Smooth muscle cell (in vitro differentiated cells): ENCODE data around the gene RABGEF1. TPM values are rescaled to one million over a fixed set of nuclear protein-coding genes. Genes with fewer than 3 reads are reported as not detected.

Source experiments
- DNase-seq: peaks from one replicate; lab custom pipeline; 2025; ENCODE audit not compliant: unreplicated experiment; lab: John Stamatoyannopoulos, UW
- H2AFZ ChIP-seq: fragments of 200-600 bp; sonication (generic); 2 replicates; pipeline ENCODE4 v1.6.0; 2016; ENCODE audit warnings: antibody characterized with exemption, low read depth, mild to moderate bottlenecking
- H3F3A ChIP-seq: fragments of 200-600 bp; sonication (generic); 2 replicates; pipeline ENCODE4 v1.6.0; 2017; ENCODE audit warnings: antibody characterized with exemption, low read depth
- H3K27ac ChIP-seq: fragments of 200-600 bp; sonication (generic); 2 replicates; pipeline ENCODE4 v1.5.1; 2016; ENCODE audit warnings: low read depth, mild to moderate bottlenecking
- H3K27me3 ChIP-seq: fragments of 200-600 bp; sonication (generic); 2 replicates; pipeline ENCODE4 v1.6.1; 2016; ENCODE audit warnings: low read depth, mild to moderate bottlenecking
- H3K36me3 ChIP-seq: fragments of 200-600 bp; sonication (generic); 2 replicates; pipeline ENCODE4 v1.5.1; 2016; ENCODE audit warnings: low read depth
- H3K4me1 ChIP-seq: fragments of 200-600 bp; sonication (generic); 2 replicates; pipeline ENCODE4 v1.5.1; 2016; ENCODE audit warnings: low read depth
- H3K4me2 ChIP-seq: fragments of 200-600 bp; sonication (generic); 2 replicates; pipeline ENCODE4 v1.6.0; 2016; ENCODE audit warnings: mild to moderate bottlenecking
- H3K4me3 ChIP-seq: fragments of 200-600 bp; sonication (generic); 2 replicates; pipeline ENCODE4 v1.5.1; 2016; ENCODE audit warnings: mild to moderate bottlenecking
- H3K79me2 ChIP-seq: fragments of 200-600 bp; sonication (generic); 2 replicates; pipeline ENCODE4 v1.6.0; 2016; ENCODE audit warnings: low read depth, mild to moderate bottlenecking
- H3K9ac ChIP-seq: fragments of 200-600 bp; sonication (generic); 2 replicates; pipeline ENCODE4 v1.6.0; 2016; ENCODE audit warnings: low read depth
- H3K9me3 ChIP-seq: fragments of 200-600 bp; sonication (generic); replicated peaks from 2 replicates; pipeline ENCODE4 v1.5.1; 2016; ENCODE audit warnings: low read depth
- H4K20me1 ChIP-seq: fragments of 200-600 bp; sonication (generic); 2 replicates; pipeline ENCODE4 v1.6.0; 2016; ENCODE audit warnings: low read depth
- WGBS: methylation state at CpG from one replicate; pipeline ENCODE4 v1.1.7; 2016; ENCODE audit warnings: low lambda C conversion rate; 5-methylcytosine and 5-hydroxymethylcytosine counted together
- polyA plus RNA-seq: library from polyadenylated mRNA; unstranded; fragments of >200 nt; fragmentation: Nextera tagmentation; extraction: Ambion mirVana; gene quantifications from 2 replicates; pipeline ENCODE4 v1.2.1, GENCODE V29; 2016
- total RNA-seq: library from RNA; depleted of rRNA; stranded (reverse); fragments of >200 nt; gene quantifications from 2 replicates; pipeline ENCODE4 v1.2.3, GENCODE V29; 2014
- TF ChIP-seq, protein P1 (sequence below): fragments of 200-600 bp; sonication (generic); IDR thresholded peaks from 2 replicates; pipeline ENCODE4 v1.5.1; 2017; ENCODE audit warnings: borderline replicate concordance, mild to moderate bottlenecking, antibody characterized with exemption; ENCODE audit not compliant: insufficient read depth, poor library complexity, severe bottlenecking

The RABGEF1 gene
- total and polyA plus RNA-seq, 2 experiments from 2014 or later, result 18.8 to 34.9 TPM

- H4K20me1 ChIP-seq, result peaks cover 27% of the 10 kb centered on the region
- H3F3A ChIP-seq, result no peaks in the 10 kb centered on the region
- no peak overlapping the region for H3K9ac ChIP-seq
- H3K27ac ChIP-seq, result no peak overlapping the region
- H3K36me3 ChIP-seq, result peaks cover 8% of the 10 kb centered on the region
- no peak overlapping the region for H2AFZ ChIP-seq
- no peak overlapping the region for H3K4me3 ChIP-seq
- H3K27me3 ChIP-seq, result no peaks in the 10 kb centered on the region
- TF ChIP-seq, protein P1, sequence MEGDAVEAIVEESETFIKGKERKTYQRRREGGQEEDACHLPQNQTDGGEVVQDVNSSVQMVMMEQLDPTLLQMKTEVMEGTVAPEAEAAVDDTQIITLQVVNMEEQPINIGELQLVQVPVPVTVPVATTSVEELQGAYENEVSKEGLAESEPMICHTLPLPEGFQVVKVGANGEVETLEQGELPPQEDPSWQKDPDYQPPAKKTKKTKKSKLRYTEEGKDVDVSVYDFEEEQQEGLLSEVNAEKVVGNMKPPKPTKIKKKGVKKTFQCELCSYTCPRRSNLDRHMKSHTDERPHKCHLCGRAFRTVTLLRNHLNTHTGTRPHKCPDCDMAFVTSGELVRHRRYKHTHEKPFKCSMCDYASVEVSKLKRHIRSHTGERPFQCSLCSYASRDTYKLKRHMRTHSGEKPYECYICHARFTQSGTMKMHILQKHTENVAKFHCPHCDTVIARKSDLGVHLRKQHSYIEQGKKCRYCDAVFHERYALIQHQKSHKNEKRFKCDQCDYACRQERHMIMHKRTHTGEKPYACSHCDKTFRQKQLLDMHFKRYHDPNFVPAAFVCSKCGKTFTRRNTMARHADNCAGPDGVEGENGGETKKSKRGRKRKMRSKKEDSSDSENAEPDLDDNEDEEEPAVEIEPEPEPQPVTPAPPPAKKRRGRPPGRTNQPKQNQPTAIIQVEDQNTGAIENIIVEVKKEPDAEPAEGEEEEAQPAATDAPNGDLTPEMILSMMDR, result no peak
- no peak overlapping the region for H3K4me2 ChIP-seq
- no peak for DNase-seq
- no peaks in the 10 kb centered on the region for H3K4me1 ChIP-seq
- no peaks in the 10 kb centered on the region for H3K79me2 ChIP-seq
- 98% methylated on average over 3 of the region's 3 CpGs for WGBS
- no peaks in the 10 kb centered on the region for H3K9me3 ChIP-seq
Observed at GRCh38 chr7:66790725-66791124, 50.2 kb downstream of the RABGEF1 start.

GRCh38 chr7:66800591-66800990 lies 60.1 kb downstream of the RABGEF1 start:
- Histone ChIP-seq H3K4me3 (no peak overlapping the region), H3K4me2 (no peak overlapping the region), H3K9ac (no peak overlapping the region), H3K27me3 (no peaks in the 10 kb centered on the region), H3K9me3 (no peaks in the 10 kb centered on the region), H4K20me1 (peaks cover 12% of the 10 kb centered on the region), H3K27ac (no peak overlapping the region), H3K36me3 (peaks cover 30% of the 10 kb centered on the region), H3K4me1 (no peaks in the 10 kb centered on the region), H3K79me2 (no peaks in the 10 kb centered on the region), H3F3A (no peaks in the 10 kb centered on the region), H2AFZ (no peak overlapping the region)
- TF ChIP-seq, protein P1, result no peak
- 98% methylated on average over 8 of the region's 8 CpGs for WGBS
- no peak for DNase-seq

DNA sequence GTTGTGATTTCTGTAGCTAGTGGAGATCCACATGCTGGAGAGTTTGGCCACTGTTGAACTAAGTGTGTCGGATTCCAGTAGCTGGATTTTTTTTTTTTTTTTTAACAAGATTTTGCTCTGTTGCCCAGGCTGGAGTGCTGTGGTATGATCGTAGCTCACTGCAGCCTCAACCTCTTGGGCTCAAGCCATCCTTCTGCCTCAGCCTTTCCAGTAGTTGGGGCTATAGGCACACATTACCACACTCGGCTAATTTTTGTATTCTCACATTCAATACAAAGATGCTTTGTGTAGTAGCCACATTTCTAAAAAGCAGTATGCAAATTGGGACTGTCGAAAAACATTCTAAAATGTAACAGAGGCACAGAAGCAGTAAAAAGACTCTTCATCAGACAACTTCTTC lies 63.5 kb downstream of the RABGEF1 start:
- TF ChIP-seq, protein P1, result no peak
- H3K4me3 ChIP-seq, result no peak overlapping the region
- H3F3A ChIP-seq, result no peaks in the 10 kb centered on the region
- H3K9ac ChIP-seq, result no peak overlapping the region
- DNase-seq, result no peak
- no peaks in the 10 kb centered on the region for H3K4me1 ChIP-seq
- H3K27me3 ChIP-seq, result no peaks in the 10 kb centered on the region
- H3K27ac ChIP-seq, result no peak overlapping the region
- no peaks in the 10 kb centered on the region for H3K9me3 ChIP-seq
- H2AFZ ChIP-seq, result no peak overlapping the region
- H3K4me2 ChIP-seq, result no peak overlapping the region
- whole genome bisulfite sequencing, result 97% methylated on average over 4 of the region's 4 CpGs
- H3K36me3 ChIP-seq, result peaks cover 25% of the 10 kb centered on the region
- peaks cover 22% of the 10 kb centered on the region for H4K20me1 ChIP-seq
- H3K79me2 ChIP-seq, result no peaks in the 10 kb centered on the region

GRCh38 chr7:66807736-66808135 lies 67.2 kb downstream of the RABGEF1 start:
- Histone ChIP-seq H3K36me3 (peaks cover 24% of the 10 kb centered on the region), H3K79me2 (no peaks in the 10 kb centered on the region), H3F3A (no peaks in the 10 kb centered on the region), H3K4me2 (no peak overlapping the region), H3K9me3 (no peaks in the 10 kb centered on the region), H3K27ac (no peak overlapping the region), H3K4me3 (no peak overlapping the region), H3K4me1 (no peaks in the 10 kb centered on the region), H3K27me3 (no peaks in the 10 kb centered on the region), H3K9ac (no peak overlapping the region), H2AFZ (no peak overlapping the region), H4K20me1 (peaks cover 20% of the 10 kb centered on the region)
- no peak for DNase-seq
- 96% methylated on average over 9 of the region's 9 CpGs for WGBS
- TF ChIP-seq, protein P1, result no peak
